ENCODE data around the gene AP4S1.
"Not testable (repeated sequence)": the region's sequence is repeated elsewhere in the genome, so short reads cannot be mapped to it uniquely, and the experiment has no call there.

AP4S1 gene

GRCh38 chr14:31090883-31091764 lies 65.7 kb downstream of the AP4S1 start:
- no peak for DNase-seq

GRCh38 chr14:31092160-31092708 lies 66.8 kb downstream of the AP4S1 start:
- no peak for DNase-seq

DNA sequence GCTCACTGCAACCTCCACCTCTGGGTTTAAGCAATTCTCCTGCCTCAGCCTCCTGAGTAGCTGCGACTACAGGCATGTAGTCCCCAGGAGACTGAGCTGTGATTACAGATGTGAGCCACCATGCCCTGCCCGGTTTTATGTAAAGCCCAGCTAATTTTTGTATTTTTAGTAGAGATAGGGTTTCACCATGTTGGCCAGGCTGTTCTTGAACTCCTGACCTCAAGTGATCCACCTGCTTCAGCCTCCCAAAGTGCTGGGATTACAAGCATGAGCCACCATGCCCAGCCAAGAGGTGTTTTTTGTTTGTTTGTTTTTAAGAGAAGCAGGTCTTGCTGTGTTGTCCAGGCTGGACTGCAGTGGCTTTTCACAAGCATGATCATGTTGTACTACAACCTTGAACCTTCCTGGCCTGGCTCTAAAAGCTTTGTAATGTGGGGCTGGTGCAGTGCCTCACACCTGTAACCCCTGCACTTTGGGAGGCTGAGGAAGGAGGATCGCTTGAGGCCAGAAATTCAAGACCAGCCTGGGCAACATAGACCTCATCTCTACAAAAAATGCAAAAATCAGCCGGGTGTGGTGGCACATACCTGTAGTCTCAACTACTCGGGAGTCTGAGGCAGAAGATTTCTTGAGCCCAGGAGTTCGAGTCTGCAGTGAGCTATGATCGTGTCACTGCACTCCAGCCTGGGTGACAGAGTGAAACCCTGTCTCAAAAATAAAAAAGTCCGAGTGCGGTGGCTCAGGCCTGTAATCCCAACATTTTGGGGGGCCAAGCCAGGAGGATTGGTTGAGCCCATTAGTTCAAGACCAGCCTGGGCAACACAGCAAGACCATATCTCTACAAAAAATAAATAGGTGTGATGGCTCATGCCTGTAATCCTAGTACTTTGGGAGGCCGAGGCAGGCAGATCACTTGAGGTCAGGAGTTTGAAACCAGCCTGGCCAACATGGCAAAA lies 68.7 kb downstream of the AP4S1 start:
- not testable (repeated sequence) for DNase-seq

- DNase-seq = not testable (repeated sequence)
Measured at GRCh38 chr14:31095817-31096216, 70.4 kb downstream of the AP4S1 start.

DNA sequence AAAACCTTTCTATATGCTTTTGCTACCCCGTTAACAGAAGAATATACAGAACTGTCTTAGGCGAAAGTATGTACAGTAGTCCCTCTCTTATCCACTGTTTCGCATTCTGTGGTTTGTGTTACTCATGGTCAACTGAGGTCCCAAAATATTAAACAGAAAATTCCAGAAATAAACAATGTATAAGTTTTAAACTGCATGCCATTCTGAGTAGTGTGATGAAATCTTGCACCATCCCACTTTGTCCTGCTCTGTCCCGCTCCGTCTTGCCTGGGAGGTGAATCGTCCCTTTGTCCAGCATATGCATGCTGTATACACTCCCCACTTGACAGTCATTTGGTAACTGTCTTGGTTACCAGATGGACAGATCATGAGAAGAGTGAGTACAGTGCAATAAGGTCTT lies 70.8 kb downstream of the AP4S1 start:
- DNase-seq = no peak

DNA sequence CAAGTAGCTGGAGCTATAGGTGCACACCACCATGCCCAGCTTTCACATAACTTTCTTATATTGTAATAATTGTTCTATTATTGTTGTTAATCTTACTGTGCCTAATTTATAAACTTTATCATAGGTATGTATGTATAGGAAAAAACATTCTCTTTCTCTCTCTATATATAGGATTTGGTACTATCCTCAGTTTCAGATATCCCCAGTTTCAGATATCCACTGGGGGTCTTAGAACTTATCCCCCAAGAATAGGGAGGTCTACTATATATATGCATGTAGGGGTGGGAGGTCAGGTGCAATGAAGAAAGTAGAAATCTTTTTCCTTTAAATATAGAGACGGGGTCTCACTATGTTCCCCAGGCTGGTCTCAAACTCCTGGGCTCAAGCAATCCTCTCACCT lies 71.6 kb downstream of the AP4S1 start:
- DNase-seq = no peak

GRCh38 chr14:31106768-31107167 lies 81.3 kb downstream of the AP4S1 start:
- DNase-seq = no peak

GRCh38 chr14:31109257-31109656 lies 83.8 kb downstream of the AP4S1 start:
- no peak for DNase-seq

DNA sequence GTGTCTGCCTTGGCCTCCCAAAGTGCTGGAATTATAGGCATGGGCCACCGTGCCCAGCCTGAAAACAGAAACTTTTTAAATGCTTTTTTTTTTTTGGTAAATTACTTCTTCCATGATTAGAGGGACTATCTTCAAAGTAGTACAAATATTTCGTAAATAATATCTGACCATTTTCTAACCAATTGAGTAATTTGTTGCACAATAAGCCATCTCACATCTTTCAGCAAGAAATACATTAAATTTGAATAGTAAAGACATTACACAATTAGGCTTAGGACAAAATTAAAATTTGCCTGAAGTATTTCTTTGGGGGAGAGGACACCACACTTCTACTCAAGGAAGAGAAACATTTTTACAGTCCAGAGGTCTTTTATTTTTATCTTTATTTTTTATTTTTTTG lies 85.4 kb downstream of the AP4S1 start:
- DNase-seq = no peak

GRCh38 chr14:31113794-31114193 lies 88.3 kb downstream of the AP4S1 start:
- DNase-seq = no peak

GRCh38 chr14:31118892-31119291 lies 93.4 kb downstream of the AP4S1 start:
- no peak for DNase-seq

DNA sequence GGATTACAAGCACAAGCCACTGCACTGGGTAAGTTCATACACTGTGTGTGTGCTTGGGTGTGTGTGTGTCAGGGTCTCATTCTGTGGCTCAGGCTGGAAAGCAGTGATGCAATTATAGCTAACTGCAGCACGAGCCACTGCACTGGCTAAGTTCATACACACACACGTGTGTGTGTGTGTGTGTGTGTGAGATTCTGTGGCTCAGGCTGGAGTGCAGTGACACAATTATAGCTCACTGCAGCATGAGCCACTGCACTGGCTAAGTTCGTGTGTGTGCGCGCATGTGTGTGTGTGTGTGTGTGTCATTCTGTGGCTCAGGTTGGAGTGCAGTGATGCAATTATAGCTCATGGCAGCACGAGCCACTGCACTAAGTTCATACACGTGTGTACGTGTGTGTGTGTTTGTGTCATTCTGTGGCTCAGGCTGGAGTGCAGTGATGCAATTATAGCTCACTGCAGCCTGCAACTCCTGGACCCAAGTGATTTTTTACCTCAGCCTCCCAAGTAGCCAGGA lies 96.7 kb downstream of the AP4S1 start:
- DNase-seq = no peak

DNA sequence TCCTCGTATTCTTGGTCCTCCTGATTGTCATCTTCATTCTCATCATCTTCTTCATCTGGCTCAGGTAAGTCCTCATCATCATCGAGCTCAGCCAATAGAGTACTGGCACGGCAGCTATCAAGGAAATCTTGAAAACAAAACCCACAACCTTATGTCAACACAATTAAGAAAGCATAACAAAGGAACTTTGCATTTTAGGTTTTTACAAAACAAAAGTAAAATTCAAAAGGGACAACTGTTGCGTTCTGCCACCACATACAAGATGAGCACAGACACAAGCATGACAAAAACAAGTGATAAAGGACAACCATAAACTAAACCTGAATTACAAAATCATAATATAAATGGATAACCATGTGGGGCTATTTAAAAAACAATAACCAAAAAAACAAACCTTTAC lies 97.5 kb downstream of the AP4S1 start:
- DNase-seq = no peak

DNA sequence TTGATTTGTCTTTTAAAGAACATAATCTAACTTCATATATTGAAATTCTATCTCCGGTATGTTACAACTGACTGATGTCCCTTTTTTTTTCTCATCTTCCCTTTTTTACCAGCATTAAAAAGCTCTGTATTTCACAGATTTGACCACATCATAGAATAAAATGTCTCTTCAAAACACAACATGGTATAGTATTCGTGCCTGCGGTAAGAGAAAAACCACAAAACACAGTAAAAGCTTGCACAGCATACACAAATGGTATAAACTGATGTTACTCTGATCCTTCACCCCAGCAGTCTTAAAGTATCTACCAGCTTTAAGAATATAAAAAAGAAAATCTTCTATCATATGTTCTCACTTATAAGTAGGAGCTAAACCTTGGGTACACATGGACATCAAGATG lies 98.7 kb downstream of the AP4S1 start:
- no peak for DNase-seq

- DNase-seq = no peak
Measured at GRCh38 chr14:31125231-31125630, 99.8 kb downstream of the AP4S1 start.

GRCh38 chr14:31126680-31127079 lies 101.2 kb downstream of the AP4S1 start:
- no peak for DNase-seq

DNA sequence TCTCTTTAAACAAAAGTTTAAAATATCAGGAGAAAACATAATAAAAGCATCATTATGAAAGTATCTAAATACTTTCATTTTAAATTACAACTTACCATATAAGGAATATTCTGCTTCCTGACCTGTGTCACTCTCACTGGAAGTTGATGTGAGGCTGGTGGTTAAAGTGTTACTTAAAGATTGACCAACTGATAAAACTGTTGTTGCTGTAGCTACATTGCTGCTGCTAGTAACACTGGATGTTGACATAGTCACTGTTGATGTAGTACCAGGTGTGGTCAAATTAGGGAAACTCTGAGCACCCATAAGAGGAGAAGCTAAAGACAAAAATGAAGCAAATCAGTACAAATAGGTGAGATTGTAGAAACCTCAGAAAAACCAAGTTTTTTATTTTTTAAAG lies 102.2 kb downstream of the AP4S1 start:
- DNase-seq = no peak

- no peak for DNase-seq
Measured at GRCh38 chr14:31128601-31129526, 103.4 kb downstream of the AP4S1 start.

GRCh38 chr14:31133133-31133532 lies 107.7 kb downstream of the AP4S1 start:
- DNase-seq = no peak

- DNase-seq = no peak
Measured at GRCh38 chr14:31137214-31137889, 111.9 kb downstream of the AP4S1 start.

- no peak for DNase-seq
Measured at GRCh38 chr14:31138301-31138700, 112.9 kb downstream of the AP4S1 start.
